Lower leg skin (tissue), 4 donors: ENCODE data around the gene ABCC4. TPM values are rescaled to one million over a fixed set of nuclear protein-coding genes. Genes with fewer than 3 reads are reported as not detected.

ENCODE experiments used
- DNase-seq, 2 donors: peaks; one replicate each; pipeline ENCODE4 v3.0.0-alpha.2; 2019; ENCODE audit warnings: low spot score in 2 of 2
- H3K4me3 ChIP-seq: fragments of 200-600 bp; sonication (generic); 2 replicates; pipeline ENCODE4 v1.5.1; 2017; ENCODE audit warnings: mild to moderate bottlenecking, low read depth; ENCODE audit not compliant: poor library complexity, severe bottlenecking
- POLR2A ChIP-seq, 2 donors: fragments of 450-650 bp; IDR thresholded peaks; one replicate each; pipeline ENCODE4 v1.6.1; 2016 to 2017; ENCODE audit warnings: antibody characterized with exemption in 2 of 2, mild to moderate bottlenecking in 1 of 2, moderate library complexity in 1 of 2
- WGBS, 2 donors: methylation state at CpG; one replicate each; pipeline ENCODE4 v1.1.5; 2018; 5-methylcytosine and 5-hydroxymethylcytosine counted together
- intact Hi-C: fragments of 100-400 bp; cut with DNase I; formaldehyde crosslinking; loops from one replicate; pipeline ENCODE4 v1.15.0; 2023; ENCODE audit warnings: low total_unique reads
- total RNA-seq, 4 donors: library from RNA; depleted of rRNA; stranded (reverse); fragments of >200 nt; gene quantifications; one replicate each; pipeline ENCODE4 v1.1.0, GENCODE V29; 2016
- TF ChIP-seq, protein P1 (sequence below), 3 donors: fragments of 450-650 bp; IDR thresholded peaks; one replicate each; pipeline ENCODE4 v1.5.1; 2016; ENCODE audit warnings: antibody characterized with exemption in 3 of 3, mild to moderate bottlenecking in 3 of 3, moderate library complexity in 2 of 3

The ABCC4 gene
- total RNA-seq, 4 donors from 2014 or later = 5.1 to 30.9 (median 11.1) TPM

DNA sequence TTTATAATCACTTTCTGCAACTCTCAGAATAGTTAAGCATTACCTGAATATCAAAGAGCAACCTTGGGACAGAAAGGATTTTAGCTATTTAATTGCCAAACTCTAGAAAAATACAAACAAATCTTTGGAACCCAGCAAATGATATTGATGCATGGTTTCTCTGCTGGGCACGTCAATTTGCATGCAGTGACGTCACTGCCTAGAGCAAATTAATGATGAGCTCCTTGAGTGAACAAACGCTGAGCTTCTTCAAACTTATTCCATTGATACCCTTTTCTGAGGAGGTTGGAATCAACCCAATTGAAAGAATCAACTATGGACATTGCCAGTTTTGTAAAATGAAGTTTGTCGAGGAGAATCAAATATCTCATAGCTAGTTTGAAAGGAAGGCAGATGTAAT, 329.0 kb downstream of the ABCC4 start:
- WGBS, 2 donors = 69 to 74% methylated on average over 4 of the region's 4 CpGs
- intact Hi-C loops = no loop called here

More for the DNA sequence above, 329.0 kb downstream of the ABCC4 start:
- TF ChIP-seq POLR2A (IDR thresholded peaks at IDR 0.05) = no peak
- TF ChIP-seq, protein P1, sequence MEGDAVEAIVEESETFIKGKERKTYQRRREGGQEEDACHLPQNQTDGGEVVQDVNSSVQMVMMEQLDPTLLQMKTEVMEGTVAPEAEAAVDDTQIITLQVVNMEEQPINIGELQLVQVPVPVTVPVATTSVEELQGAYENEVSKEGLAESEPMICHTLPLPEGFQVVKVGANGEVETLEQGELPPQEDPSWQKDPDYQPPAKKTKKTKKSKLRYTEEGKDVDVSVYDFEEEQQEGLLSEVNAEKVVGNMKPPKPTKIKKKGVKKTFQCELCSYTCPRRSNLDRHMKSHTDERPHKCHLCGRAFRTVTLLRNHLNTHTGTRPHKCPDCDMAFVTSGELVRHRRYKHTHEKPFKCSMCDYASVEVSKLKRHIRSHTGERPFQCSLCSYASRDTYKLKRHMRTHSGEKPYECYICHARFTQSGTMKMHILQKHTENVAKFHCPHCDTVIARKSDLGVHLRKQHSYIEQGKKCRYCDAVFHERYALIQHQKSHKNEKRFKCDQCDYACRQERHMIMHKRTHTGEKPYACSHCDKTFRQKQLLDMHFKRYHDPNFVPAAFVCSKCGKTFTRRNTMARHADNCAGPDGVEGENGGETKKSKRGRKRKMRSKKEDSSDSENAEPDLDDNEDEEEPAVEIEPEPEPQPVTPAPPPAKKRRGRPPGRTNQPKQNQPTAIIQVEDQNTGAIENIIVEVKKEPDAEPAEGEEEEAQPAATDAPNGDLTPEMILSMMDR (IDR thresholded peaks at IDR 0.05) = no peak
- H3K4me3 ChIP-seq = no peak overlapping the region
- DNase-seq = no peak
